Measurements from ENCODE around the gene NUP160.
"Not testable (repeated sequence)": the region's sequence is repeated elsewhere in the genome, so short reads cannot be mapped to it uniquely, and the experiment has no call there.

- not testable (repeated sequence) for TF ChIP-seq POLR2AphosphoS5 (IDR thresholded peaks at IDR 0.05; ENCODE audit: borderline replicate concordance, low read depth, low read length); EZH2 (IDR thresholded peaks at IDR 0.05)
Observed at GRCh38 chr11:47822664-47823063, 25.5 kb downstream of the NUP160 start.

Measured in SK-N-MC (cell line).